WTC11 (cell line): ENCODE measurements around the gene MX2.
"Not testable (repeated sequence)": the region's sequence is repeated elsewhere in the genome, so short reads cannot be mapped to it uniquely, and the experiment has no call there.

ENCODE experiments used
- CTCF ChIP-seq: fragments of 200-600 bp; IDR thresholded peaks from 2 replicates; pipeline ENCODE4 v1.8.0; 2022; ENCODE audit warnings: antibody characterized with exemption
- HMGXB4 ChIP-seq: sonication (generic); formaldehyde crosslinking; IDR thresholded peaks from 2 replicates; pipeline ENCODE4 v1.8.1; 2023; ENCODE audit warnings: mild to moderate bottlenecking, moderate library complexity, missing genetic modification reagents
- NFE2L1 ChIP-seq: sonication (generic); formaldehyde crosslinking; IDR thresholded peaks from 2 replicates; pipeline ENCODE4 v1.8.1; 2023; ENCODE audit warnings: missing genetic modification reagents
- TCF7 ChIP-seq: sonication (generic); formaldehyde crosslinking; IDR thresholded peaks from 2 replicates; pipeline ENCODE4 v1.8.0; 2022; ENCODE audit warnings: mild to moderate bottlenecking, low read depth, missing genetic modification reagents, moderate library complexity

GRCh38 chr21:41417505-41417904 lies 55.7 kb downstream of the MX2 start:
- TF ChIP-seq TCF7 (CRISPR knock-in tag); HMGXB4 (CRISPR knock-in tag); CTCF; NFE2L1 (CRISPR knock-in tag): not testable (repeated sequence)
